Activated CD4-positive, alpha-beta T cell treated with anti-CD3 and anti-CD28 coated beads, Interleukin-2, amount 10 ng/mL, durations not matched to agents 7 days and 5 days (primary cell): Measurements from ENCODE around the gene CRACR2A. TPM values are rescaled to one million over a fixed set of nuclear protein-coding genes. Genes with fewer than 3 reads are reported as not detected.

ENCODE experiments used
- CTCF ChIA-PET: fragments of 350-600 bp; sonication (Branson Sonifier 250); formaldehyde crosslinking; loops from one replicate; lab custom pipeline; 2021; ENCODE audit warnings: antibody characterized with exemption; lab: Charles Lee
- POLR2A ChIA-PET: fragments of 350-600 bp; sonication (Branson Sonifier 250); formaldehyde crosslinking; loops from one replicate; lab custom pipeline; 2021; ENCODE audit warnings: antibody characterized with exemption; lab: Charles Lee
- DNase-seq: peaks from one replicate; pipeline ENCODE4 v3.0.0-alpha.2; 2020
- H3K27ac Mint-ChIP-seq: one replicate; pipeline ENCODE4 v1.8.0; 2021; ENCODE audit warnings: mild to moderate bottlenecking, moderate library complexity, mixed read lengths
- H3K27me3 Mint-ChIP-seq: one replicate; pipeline ENCODE4 v1.8.0; 2021; ENCODE audit warnings: mixed read lengths
- H3K36me3 Mint-ChIP-seq: one replicate; pipeline ENCODE4 v1.8.0; 2021; ENCODE audit warnings: low read depth, mixed read lengths
- H3K4me1 Mint-ChIP-seq: one replicate; pipeline ENCODE4 v1.8.0; 2021; ENCODE audit warnings: mixed read lengths
- H3K4me3 Mint-ChIP-seq: one replicate; pipeline ENCODE4 v1.8.0; 2021; ENCODE audit warnings: mild to moderate bottlenecking, moderate library complexity, mixed read lengths
- H3K9me3 Mint-ChIP-seq: one replicate; pipeline ENCODE4 v1.8.0; 2021; ENCODE audit warnings: mixed read lengths
- total RNA-seq, 2 experiments: library from RNA; stranded (reverse); gene quantifications; one replicate each; pipeline ENCODE4 v1.2.3, GENCODE V29; 2021

CRACR2A gene, protein sequence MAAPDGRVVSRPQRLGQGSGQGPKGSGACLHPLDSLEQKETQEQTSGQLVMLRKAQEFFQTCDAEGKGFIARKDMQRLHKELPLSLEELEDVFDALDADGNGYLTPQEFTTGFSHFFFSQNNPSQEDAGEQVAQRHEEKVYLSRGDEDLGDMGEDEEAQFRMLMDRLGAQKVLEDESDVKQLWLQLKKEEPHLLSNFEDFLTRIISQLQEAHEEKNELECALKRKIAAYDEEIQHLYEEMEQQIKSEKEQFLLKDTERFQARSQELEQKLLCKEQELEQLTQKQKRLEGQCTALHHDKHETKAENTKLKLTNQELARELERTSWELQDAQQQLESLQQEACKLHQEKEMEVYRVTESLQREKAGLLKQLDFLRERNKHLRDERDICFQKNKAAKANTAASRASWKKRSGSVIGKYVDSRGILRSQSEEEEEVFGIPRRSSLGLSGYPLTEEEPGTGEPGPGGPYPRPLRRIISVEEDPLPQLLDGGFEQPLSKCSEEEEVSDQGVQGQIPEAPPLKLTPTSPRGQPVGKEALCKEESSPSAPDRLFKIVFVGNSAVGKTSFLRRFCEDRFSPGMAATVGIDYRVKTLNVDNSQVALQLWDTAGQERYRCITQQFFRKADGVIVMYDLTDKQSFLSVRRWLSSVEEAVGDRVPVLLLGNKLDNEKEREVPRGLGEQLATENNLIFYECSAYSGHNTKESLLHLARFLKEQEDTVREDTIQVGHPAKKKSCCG
- 10 to 100 TPM; 33.3 to 39.5 TPM for total RNA-seq

DNA sequence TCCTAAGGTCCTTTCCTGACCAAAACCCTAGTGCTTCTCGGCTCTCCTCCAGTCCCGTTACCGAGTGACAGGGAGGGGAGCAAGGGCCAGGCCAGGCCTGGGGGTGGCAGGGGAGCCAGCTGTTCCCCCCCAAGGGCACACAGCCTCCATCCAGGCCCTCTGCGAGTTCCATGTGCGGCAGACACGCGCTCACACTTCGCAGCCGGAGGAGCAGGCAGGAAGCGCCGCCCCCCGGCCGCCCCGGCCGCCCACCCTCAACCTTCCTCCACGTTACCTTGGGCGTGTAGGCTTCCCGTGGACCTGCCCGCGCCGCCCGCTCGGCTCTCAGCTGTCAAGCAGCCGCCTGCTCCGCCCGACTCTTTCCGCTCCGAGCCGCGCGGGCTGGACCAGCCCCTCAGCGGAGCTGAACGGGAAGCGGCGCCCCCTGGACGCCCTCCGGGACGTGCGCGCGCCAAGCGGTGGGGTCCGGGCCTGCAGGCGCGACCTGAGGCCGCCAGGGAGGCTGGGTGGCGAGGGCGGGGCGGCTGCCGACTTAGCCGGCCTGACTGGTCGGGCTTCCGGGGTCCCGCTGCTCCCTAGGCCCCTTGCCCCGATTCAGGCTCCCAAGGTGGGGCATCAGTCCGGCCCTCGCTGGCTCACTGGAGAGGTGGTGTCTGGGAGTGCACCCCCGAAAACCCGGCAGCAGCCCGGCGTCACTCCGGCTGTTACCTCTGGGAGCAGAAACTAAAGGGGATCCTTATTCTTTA is at the start of gene CRACR2A:
Gene CRACR2A, minus strand, starts transcription at position 369 of the 746 bp plus-strand sequence. CDS start 56,110 bp downstream, outside the sequence.
- peak within 1 kb of the TSS; percentile 84 for H3K4me3 Mint-ChIP-seq
- POLR2A ChIA-PET, result interaction anchor here (1.2 to 1.3 kb wide), 2 partner anchors 11 to 24 kb away, joined by 3 to 5 read pairs; no protein-coding TSS in a partner anchor
- H3K9me3 Mint-ChIP-seq, result no peaks in the 10 kb centered on the region
- no peaks in the 10 kb centered on the region for H3K27me3 Mint-ChIP-seq
- H3K36me3 Mint-ChIP-seq, result peaks cover 30% of the 10 kb centered on the region
- peak within 1 kb of the TSS; percentile 97 for H3K27ac Mint-ChIP-seq
- peaks cover 63% of the 10 kb centered on the region for H3K4me1 Mint-ChIP-seq
- CTCF ChIA-PET, result interaction anchor here (0.8 to 1.3 kb wide), 7 partner anchors 10 to 453 kb away, joined by 3 to 8 read pairs (median 4); no protein-coding TSS in a partner anchor
- peak; percentile 86 for DNase-seq

DNA sequence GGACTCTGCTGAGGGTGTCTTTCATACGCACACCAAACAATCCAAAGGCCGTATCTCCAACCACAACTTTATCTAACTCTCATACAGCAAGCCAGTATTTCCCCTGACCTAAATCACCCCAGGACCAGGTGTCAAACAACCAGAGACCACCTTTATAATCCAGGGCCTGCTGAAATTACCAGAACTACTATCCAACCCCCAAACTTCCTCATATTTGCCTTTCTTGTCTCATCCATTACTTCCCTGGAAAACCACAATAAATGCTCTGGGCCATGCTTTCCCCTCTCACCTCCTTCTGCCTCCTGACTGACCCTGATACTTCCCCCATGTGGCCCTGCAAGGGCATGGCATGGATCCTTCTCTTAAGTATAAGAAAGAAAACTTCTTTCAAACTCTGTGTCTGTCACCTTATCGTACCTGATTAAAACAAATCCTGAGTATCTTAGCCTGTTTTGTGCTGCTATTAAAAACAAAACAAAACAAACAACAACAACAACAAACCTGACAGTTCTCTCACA is 44.7 kb upstream of the CRACR2A start:
- ChIA-PET POLR2A (no interaction called here), CTCF (no interaction called here)
- H3K4me1 Mint-ChIP-seq, result peaks cover 10% of the 10 kb centered on the region
- no peak for DNase-seq
- no peaks in the 10 kb centered on the region for H3K9me3 Mint-ChIP-seq
- H3K27me3 Mint-ChIP-seq, result no peaks in the 10 kb centered on the region
- peaks cover 7% of the 10 kb centered on the region for H3K36me3 Mint-ChIP-seq
- no peak overlapping the region for H3K4me3 Mint-ChIP-seq
- no peak overlapping the region for H3K27ac Mint-ChIP-seq

DNA sequence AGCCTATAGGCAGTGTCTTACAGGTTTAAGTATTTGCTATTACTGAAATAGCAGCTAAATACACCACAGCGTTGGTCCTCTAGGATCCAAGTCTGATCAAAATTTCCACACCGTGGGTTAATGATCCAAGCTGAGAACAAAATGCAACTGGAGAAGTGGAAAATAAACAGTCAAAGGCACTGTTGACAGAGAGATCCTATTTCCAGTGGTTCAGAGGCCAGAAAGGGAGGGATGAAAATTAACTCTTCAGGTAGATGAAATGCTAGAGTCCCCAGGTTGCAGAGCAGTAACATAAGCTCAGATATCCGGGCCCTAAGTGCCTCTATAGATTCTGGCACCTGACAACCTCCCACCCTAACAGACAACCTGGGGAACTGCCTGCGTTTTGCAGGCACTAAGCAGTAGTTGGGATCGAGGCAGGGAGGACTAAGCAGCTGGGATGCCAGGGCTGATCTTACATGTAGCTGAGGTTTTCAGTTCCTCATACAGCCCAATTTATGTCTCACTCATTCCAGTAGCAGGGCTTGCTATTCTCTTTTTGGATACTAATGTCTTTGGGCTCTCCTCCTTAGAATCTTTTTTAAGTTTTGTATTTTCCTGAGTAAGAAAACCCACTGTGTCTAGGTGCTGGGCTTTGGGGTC is 42.7 kb upstream of the CRACR2A start:
- Mint-ChIP-seq H3K27ac (no peak overlapping the region), H3K4me1 (peaks cover 3% of the 10 kb centered on the region), H3K4me3 (no peak overlapping the region), H3K9me3 (no peaks in the 10 kb centered on the region), H3K36me3 (peaks cover 5% of the 10 kb centered on the region), H3K27me3 (no peaks in the 10 kb centered on the region)
- ChIA-PET POLR2A (no interaction called here), CTCF (interaction anchor here (0.8 kb wide), 2 partner anchors 21 to 495 kb away, joined by 3 to 4 read pairs; no protein-coding TSS in a partner anchor)
- DNase-seq, result no peak

DNA sequence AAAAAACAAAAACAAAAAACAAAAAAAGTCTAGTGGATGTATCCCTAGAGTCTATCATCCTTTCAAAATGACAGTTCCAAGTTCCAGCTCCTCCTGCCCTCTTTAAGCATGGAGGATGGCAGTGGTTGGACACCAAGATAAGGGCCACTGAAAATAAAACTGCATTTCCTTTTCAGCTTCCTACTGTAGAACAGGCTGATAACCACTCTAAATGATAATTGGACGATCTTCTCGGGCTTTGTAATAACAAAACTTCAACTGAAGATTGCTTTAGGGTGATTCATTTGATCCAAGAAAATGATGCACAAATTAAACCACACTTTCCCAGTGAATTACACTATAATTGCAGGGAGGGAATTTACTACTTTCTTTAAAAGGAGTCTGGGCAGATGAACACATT is 42.2 kb upstream of the CRACR2A start:
- no peak for DNase-seq
- H3K4me3 Mint-ChIP-seq, result no peak overlapping the region
- no peaks in the 10 kb centered on the region for H3K27me3 Mint-ChIP-seq
- ChIA-PET CTCF (interaction anchor here (0.8 kb wide), 1 partner anchor 21 kb away, joined by 4 read pairs; no protein-coding TSS in a partner anchor), POLR2A (no interaction called here)
- H3K4me1 Mint-ChIP-seq, result peaks cover 3% of the 10 kb centered on the region
- H3K9me3 Mint-ChIP-seq, result no peaks in the 10 kb centered on the region
- H3K27ac Mint-ChIP-seq, result no peak overlapping the region
- peaks cover 5% of the 10 kb centered on the region for H3K36me3 Mint-ChIP-seq

DNA sequence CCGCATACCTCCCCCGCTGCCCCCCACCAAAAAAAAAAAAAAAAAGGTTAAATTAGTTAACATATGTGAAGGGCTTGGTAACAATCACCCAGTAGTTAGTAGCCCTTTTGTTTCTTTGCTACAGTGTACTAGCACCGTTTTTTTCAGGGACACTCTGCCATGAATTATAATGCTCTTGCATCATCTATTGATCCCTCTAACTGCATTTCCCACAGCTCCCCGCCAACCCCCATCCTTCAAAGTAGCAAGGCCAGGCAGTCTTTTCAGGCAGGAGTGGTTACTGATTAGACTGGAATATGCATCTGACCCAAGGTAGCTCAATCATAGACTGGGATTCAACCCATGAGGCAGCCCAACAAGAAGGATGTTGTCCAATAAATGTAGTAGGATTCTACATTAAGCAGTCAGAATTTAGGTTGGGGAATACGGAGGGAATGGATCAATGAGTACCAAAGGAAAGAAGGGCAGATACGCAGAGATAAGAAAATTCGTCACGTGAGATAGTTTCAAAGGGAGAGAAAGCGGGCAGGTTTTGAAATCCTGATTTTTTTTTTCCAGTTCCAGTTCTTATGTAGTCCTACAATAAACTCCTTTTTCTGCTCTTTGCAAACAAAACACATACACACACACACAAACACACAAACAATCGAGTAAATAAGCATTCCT is 39.8 kb upstream of the CRACR2A start:
- ChIA-PET CTCF (no interaction called here), POLR2A (no interaction called here)
- Mint-ChIP-seq H3K9me3 (no peaks in the 10 kb centered on the region), H3K36me3 (peaks cover 8% of the 10 kb centered on the region), H3K27ac (no peak overlapping the region), H3K27me3 (no peaks in the 10 kb centered on the region), H3K4me3 (no peak overlapping the region), H3K4me1 (peaks cover 3% of the 10 kb centered on the region)
- DNase-seq, result no peak

DNA sequence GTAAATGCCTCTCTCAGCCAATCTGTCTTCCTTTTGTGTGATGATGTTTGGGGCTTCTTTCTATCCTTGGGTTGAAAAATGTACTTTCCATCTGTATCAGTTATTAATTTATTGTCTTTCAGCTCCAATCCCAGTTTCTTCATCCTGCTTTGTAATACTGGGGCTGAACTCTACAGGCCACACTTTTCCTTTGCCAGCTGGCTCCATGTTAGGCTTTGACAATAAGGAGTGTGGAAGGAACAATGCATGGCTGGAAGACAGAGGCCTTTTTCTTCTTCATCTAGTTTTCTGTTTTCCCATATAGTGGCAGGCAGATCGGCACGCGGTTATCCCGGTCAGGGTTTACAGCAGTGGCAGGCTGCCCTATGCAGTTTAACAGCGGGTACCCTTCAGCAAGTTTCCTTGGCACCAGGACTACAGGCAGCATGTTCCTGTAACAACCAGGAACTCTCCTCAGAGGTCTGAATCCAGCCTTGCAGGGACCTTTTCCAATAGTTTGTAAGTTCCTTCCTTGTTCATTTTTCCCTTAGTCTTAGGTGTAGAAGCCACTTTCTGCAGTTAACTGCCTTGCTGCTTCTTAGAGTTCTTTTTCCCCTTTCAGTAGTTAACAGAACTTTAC is 38.5 kb upstream of the CRACR2A start:
- POLR2A ChIA-PET, result no interaction called here
- H3K36me3 Mint-ChIP-seq, result peaks cover 17% of the 10 kb centered on the region
- no peak for DNase-seq
- no peaks in the 10 kb centered on the region for H3K9me3 Mint-ChIP-seq
- CTCF ChIA-PET, result no interaction called here
- H3K4me3 Mint-ChIP-seq, result no peak overlapping the region
- peaks cover 3% of the 10 kb centered on the region for H3K4me1 Mint-ChIP-seq
- H3K27me3 Mint-ChIP-seq, result no peaks in the 10 kb centered on the region
- H3K27ac Mint-ChIP-seq, result no peak overlapping the region

DNA sequence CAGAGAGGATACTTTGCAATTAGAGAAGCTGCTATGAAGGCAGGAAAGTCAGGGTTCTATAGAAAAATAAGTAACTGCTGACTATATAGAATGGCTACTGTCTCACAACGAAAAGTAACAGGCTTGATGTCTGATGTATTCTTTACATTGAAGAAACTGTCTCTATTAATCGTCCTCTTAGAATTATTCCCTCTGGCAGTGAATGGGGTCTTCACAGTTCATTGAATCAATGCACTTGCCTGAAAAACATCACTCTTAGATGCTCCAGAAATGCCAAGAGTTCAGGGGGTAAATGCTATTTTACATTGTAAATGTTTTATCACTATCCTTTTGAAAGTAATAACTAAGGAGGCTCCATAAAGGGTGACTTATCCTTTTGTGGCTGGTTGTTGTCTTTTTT is 37.7 kb upstream of the CRACR2A start:
- ChIA-PET CTCF (no interaction called here), POLR2A (no interaction called here)
- H3K27me3 Mint-ChIP-seq, result no peaks in the 10 kb centered on the region
- H3K4me3 Mint-ChIP-seq, result no peak overlapping the region
- H3K9me3 Mint-ChIP-seq, result no peaks in the 10 kb centered on the region
- H3K36me3 Mint-ChIP-seq, result peaks cover 17% of the 10 kb centered on the region
- no peak overlapping the region for H3K27ac Mint-ChIP-seq
- no peak for DNase-seq
- H3K4me1 Mint-ChIP-seq, result peaks cover 3% of the 10 kb centered on the region

DNA sequence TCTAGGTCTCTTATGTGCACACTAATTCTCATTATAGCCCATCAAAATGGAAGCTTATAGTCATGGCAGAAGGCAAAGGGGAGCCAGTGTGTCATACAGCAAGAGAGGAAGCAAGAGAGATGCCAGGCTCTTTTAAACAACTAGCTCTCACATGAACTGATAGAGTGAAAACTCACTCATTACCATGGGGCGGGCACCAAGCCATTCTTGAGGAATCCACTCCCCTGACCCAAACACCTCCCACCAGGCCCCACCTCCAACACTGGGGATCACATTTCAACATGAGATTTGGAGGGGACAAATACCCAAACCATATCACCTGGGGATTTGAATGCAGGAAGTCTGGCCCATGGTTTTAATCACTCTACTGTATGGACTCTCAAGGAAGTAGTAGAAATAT is 36.9 kb upstream of the CRACR2A start:
- DNase-seq, result no peak
- H3K4me1 Mint-ChIP-seq, result no peaks in the 10 kb centered on the region
- POLR2A ChIA-PET, result no interaction called here
- no peak overlapping the region for H3K4me3 Mint-ChIP-seq
- H3K27me3 Mint-ChIP-seq, result no peaks in the 10 kb centered on the region
- CTCF ChIA-PET, result no interaction called here
- no peak overlapping the region for H3K27ac Mint-ChIP-seq
- peaks cover 17% of the 10 kb centered on the region for H3K36me3 Mint-ChIP-seq
- H3K9me3 Mint-ChIP-seq, result no peaks in the 10 kb centered on the region

DNA sequence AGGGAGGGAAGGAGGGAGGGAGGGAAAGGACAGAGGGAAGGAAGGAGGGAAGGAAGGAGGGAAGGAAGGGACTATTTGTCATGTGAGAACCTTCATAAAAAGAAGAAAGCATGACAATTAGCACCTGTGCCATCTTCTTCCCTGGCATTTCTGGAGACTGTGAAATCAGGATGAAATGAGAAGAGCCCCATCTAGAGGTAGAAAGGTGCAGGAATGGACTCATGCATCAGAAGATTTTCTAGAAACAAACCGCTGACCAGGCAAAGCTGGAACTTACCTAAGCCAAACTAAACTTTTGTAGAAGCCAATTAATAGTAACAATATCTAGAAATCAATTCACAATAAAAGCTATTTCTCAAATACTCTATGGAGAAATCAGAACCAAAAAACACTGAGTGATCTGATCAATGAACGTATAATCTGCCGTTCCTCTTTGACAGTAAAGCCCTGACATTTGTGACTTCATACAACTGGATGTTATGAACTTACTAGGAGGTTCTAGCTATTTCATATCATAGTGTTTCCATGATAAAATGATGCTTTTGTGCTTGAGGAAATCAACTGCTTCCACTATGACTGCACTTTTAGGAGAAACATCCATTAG is 24.4 kb upstream of the CRACR2A start:
- Mint-ChIP-seq H3K36me3 (no peaks in the 10 kb centered on the region), H3K27ac (no peak overlapping the region), H3K4me1 (peaks cover 6% of the 10 kb centered on the region), H3K4me3 (no peak overlapping the region), H3K27me3 (no peaks in the 10 kb centered on the region), H3K9me3 (no peaks in the 10 kb centered on the region)
- ChIA-PET CTCF (interaction anchor here (0.6 to 0.7 kb wide), 2 partner anchors 9 to 10 kb away, joined by 3 to 4 read pairs; no protein-coding TSS in a partner anchor), POLR2A (no interaction called here)
- DNase-seq, result peak; percentile 37

DNA sequence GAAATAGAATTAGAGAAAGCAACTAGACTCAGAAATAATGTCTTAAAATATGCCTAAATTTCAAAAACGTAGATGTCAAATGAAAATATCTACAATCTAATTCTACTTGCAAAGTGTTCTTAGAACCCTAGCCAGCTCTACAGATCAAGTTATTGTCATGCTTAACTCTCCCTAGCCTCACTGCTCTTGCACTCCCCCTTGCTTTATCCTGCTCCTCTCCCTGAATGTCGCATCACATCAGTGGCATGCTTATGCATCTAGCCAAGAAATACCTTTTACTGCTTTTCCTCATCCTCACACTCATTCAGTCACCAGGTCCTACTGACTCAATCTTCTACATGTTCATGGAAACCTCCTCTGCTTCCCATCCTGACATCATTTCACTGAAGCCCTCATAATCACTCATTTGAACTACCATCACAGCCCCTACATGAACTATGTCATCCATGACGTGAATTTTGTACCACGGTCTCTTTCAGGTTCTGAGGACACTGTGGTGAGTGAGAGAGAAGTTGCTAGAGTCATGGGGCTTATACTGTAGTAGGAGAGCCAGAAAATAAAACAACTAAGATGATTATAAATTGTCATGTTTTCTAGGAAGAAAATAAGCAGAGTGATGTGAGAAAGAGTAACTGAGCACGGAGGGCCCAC is 22.6 kb upstream of the CRACR2A start:
- no peaks in the 10 kb centered on the region for H3K36me3 Mint-ChIP-seq
- ChIA-PET CTCF (interaction anchor here (1.0 to 1.1 kb wide), 1 partner anchor 475 kb away, joined by 3 to 4 read pairs; no protein-coding TSS in a partner anchor), POLR2A (no interaction called here)
- no peak overlapping the region for H3K27ac Mint-ChIP-seq
- H3K9me3 Mint-ChIP-seq, result no peaks in the 10 kb centered on the region
- no peaks in the 10 kb centered on the region for H3K27me3 Mint-ChIP-seq
- DNase-seq, result no peak
- peaks cover 12% of the 10 kb centered on the region for H3K4me1 Mint-ChIP-seq
- H3K4me3 Mint-ChIP-seq, result no peak overlapping the region

DNA sequence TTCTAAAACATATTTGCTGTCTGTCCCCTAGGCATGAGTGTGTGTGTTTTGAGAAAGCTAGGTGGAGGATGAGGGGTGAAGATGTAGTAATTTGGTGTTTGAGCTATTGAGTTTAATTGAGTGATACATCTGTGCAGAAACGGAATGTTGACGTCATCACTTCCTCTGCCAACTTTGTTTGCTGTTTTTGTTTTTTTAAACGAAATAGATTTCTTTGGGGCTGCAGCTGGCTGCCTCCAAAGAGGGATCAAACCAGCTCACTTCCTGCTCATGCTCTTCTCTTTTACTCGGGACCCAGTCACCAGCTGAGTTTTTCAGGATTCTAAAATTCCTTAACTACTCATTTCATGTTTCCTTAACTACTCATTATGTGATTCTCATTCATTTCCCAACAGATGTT is 19.5 kb upstream of the CRACR2A start:
- Mint-ChIP-seq H3K36me3 (no peaks in the 10 kb centered on the region), H3K9me3 (no peaks in the 10 kb centered on the region), H3K27ac (no peak overlapping the region), H3K4me1 (peaks cover 12% of the 10 kb centered on the region), H3K4me3 (no peak overlapping the region), H3K27me3 (no peaks in the 10 kb centered on the region)
- CTCF ChIA-PET, result interaction anchor here (1.3 kb wide), 1 partner anchor 118 kb away, joined by 3 read pairs; no protein-coding TSS in a partner anchor
- no peak for DNase-seq
- POLR2A ChIA-PET, result no interaction called here
